GM21576 (cell line): ENCODE measurements around the gene ZSCAN26.
"Not testable (repeated sequence)": the region's sequence is repeated elsewhere in the genome, so short reads cannot be mapped to it uniquely, and the experiment has no call there.

Experiments
- ATAC-seq: cut with Tn5 transposase; IDR thresholded peaks from one replicate; pipeline ENCODE4 v1.9.1; 2021; ENCODE audit warnings: mild to moderate bottlenecking, moderate library complexity; ENCODE audit not compliant: unreplicated experiment

Gene ZSCAN26

DNA sequence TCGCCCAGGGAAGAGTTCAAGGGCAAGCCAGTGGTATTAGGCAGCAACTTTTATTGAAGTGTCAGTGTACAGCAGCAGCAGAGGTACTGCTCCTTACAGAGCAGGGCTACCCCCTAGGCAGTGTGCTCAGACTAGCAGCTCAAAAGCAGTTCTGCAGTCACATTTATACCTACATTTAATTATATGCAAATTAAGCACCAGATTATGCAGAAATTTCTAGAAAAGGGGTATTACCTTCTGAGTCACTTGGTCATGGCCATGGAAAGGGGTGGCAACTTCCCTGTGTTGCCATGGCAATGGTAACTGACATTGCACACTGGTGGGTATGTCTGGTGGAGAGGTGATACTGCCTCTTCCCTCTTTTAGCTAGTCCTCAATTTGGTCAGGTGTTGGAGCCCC, 12.8 kb upstream of the ZSCAN26 start:
- ATAC-seq: no peak

DNA sequence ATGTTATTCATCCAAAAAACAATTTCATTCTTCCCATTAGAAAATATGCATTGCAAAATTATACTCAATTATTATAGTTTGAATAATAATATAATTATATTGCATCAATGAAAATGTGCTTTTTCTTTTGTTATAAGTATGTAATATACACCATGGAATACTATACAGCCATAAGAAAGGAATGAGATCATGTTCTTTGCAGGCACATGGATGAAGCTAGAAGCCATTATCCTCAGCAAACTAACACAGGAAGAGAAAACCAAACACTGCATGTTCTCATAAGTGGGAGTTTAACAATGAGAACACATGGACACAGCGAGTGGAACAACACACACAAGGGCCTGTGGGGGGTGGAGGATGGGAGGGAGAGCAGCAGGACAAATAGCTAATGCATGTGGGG, 9.9 kb upstream of the ZSCAN26 start:
- no peak for ATAC-seq

DNA sequence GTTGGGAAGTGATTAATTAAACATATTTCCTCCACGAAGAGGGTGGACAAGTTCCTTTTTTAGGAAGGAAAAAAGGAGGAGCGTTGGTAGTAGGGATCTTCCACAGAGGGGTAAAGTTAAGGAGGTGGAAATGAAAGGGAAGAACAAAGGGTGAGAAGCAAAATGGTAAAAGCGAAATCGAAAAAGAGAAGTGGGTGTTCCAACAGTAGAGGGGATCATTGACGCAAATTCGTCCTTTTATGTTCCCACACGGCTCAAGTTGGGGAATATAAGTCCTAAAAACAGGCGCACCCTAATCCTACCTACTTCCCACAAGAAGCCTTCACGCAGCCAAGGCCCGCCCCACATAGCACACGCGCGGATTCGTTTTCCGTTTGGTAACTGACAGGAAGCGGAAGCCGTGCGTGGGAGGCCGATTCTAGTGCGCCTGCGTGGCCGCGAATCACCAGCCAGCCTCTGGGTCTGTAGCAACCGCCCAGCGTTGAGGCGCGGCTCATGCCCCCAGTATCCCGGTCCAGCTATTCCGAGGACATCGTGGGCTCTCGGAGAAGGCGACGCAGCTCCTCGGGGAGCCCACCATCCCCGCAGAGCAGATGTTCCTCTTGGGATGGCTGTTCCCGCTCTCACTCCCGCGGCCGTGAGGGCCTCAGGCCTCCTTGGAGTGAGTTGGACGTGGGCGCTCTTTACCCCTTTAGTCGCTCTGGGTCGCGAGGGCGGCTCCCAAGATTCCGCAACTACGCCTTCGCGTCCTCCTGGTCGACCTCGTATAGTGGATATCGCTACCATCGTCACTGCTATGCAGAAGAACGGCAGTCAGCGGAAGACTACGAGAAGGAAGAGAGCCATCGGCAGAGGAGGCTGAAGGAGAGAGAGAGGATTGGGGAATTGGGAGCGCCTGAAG, 7.8 kb upstream of the ZSCAN26 start, which contains the start of gene NKAPL:
NKAPL (plus strand) TSS at position 421 of the 901 bp plus-strand sequence; CDS start at position 496, 75 bp downstream.
- no peak for ATAC-seq

DNA sequence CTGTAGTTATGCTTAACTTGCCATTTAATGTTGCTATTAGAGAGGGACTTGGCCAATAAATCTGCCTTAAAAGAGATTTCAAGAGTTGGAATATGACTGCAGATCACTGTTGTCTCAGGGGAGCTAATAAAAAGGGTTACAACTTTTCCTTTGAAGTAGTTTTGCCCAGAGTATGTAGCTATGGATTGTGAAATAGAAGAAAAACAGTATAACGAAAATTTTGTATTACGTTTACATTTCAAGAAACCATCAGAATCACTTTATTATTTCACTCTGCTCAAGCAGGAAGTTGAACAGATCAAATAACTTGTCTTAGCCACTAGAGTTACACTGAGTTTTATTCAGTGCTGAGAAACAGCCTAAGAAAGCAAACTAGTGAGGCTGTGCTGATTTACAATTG, 3.0 kb upstream of the ZSCAN26 start:
- no peak for ATAC-seq

DNA sequence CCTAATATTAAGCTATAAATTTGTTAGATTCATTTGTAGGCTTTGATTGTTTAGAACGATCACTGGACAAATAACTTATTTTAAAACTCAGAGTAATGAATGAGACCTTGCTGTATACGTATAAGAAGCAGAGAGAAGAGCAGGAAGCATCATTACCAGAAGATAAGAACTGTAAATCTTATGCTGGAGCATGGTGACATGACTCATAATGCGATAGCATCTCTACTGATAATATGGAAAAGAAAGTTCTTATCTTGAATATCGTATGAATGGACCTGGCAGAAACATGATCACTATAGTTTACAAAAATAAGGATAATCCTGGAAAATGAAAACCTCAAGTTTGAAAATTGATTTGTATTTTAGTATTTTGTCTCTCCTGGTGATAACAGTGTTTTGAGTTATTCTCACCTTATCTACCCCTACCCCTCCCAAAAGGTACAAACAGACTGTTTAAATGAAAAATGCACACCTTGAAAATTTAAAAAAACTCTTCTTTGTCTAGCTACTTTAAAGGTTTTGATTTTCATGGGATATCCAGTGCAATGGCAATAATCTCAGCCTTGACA, 2.0 kb upstream of the ZSCAN26 start:
- no peak for ATAC-seq

DNA sequence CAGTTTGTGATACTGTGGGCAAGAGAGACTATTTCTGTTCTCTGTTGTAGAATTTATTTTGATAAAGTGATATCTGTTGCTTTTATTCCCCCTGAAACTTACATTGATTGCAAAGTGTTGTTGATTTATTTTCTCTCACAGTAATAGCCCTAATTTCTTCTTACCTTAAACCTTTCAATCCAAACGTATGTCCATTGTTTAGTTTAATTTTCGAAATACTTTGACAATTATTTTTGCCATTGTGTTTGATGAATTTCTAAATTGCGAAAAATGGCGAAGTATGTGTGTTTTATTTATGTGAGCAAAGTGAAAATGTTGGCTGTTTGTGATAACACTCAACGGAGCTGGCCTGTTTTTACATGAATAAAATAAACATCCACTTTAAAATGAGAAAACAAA, 381 bp upstream of the ZSCAN26 start:
- no peak for ATAC-seq

DNA sequence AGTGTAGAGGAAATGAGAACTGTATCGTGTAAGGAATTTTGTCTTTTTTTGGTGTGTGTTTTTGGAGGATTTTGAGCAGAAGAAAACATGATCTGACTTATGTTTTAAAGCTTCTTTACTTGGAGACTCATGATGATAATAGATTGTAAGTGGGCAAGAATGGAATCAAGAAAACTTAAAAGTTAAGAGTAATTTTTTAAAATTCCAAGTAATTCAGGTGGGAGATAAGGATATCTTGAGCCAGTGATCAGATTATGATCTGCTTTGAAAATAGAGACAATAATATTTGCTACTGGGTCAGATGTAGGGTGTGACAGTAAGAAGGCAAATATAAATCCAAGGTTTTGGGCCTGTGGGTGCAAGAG, 734 bp downstream of the ZSCAN26 start:
- no peak for ATAC-seq

DNA sequence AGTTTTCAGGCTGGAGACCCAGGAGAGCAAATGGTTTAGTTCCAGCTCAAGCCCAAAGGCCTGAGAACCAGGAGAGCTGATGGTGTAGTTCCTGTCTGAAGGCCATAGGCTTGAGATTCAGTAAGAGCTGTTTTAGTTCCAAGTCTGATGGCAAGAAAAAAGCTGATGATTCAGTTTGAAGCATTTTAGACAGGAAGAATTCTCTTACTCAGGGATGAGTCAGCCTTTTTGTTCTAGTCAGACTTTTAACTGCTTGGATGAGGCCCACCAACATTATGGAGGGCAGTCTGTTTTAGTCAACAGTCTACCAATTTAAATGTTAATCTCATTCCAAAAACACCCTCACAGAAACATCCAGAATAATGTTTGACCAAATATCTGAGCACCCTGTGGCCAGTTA, 2.5 kb downstream of the ZSCAN26 start:
- no peak for ATAC-seq

DNA sequence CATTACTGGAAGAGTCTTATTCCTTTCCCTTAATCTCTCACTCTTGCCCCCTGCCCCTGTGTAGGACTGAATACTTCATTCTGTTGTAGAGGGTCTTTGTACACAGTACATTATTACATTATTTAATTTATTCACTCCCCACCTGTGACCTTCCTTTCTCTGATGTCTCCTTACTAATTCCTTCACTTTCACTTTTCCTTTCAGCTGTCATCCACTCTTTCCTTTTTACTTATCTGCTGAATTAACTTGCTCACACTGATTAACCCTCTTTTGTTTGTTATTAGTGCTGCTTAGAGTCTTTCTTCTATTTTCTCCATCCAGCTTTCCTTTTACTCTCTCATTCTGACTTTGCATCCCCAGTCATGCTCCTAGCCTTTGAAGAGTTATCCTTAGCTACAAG, 7.9 kb downstream of the ZSCAN26 start:
- ATAC-seq: no peak

DNA sequence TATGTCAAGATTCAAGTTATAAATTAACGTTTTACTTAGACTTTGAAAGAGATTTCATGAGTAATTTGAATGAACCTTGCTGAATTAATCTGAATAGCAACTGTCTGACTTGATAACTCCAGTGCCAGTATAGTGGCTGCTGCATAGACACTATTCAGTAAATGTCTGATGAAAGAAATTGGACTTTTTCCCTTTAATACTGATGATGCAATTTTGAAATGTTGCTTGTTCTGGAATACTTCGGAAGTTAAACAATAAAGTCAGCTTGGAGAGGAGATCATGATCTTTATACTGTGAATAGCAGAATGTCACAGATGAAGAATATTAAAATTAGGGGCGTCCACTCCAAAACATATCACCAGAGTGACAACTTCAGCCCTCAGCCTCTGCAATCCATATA, 10.8 kb downstream of the ZSCAN26 start:
- ATAC-seq: no peak

DNA sequence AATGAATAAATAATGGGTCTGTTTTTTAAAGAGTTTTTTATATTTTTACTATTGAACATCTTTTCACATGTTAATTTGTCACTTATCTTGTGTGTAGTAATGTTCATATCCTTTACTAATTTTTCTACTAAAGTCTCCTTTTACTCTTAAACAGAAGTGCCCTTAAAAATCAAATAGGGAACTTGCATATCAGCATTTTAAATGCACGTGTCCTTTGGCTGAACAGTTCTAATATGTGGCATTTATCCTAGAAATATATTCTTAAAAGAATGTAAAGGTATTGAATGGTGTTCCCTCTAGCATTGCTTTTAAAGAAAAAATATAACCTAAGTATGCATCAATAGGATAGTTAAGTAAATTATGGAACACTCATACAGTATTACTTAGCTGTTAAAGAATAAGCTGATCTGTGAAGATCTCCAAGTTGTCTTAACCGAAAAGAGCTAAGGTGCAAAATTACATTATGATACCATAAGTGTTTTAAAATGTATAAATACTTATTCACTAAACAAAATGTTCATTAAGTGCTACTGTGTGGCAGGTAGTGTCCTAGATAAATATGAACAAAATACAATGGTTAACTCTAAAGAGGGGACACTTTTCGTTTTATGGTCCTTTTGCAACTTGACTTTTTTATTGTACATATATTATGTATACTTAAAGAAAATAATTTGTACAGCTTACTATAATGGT, 13.8 kb downstream of the ZSCAN26 start:
- no peak for ATAC-seq

DNA sequence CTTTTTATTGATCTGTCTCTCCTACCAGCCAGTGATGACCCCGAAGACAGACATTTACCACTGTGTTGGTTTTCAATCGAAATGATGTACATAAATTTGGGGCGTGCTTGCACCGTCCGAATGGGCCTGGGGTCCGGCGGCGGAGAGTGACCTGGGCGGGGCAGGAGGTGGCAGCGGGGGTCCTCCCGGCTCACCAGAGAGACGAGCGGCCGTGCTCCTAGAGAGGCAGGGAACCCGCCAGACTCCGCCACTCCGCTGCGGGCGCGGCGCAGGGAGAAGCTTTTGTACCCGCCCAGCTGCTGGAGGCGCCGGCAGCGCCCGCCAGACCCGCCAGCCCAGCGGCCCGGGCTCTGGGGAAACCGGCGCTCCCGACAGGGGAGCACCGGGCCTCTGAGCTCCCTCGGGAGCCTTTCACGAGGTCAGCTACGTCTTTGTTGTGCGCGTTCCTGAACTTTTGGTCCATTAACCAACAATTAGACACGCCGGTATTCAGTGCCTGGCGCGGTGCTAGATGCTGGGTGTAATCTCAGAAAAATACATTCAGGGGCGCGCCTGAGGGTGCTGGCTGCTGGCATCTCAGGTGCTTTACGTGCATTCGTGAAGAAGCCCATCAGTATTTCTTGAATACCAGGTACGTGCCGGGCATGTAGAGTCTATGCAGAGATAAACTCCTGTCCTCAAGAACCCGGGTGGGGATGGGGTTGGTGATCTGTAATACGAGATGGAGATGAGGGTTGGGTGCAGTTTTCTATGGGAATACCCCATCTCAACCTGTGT, 14.5 kb downstream of the ZSCAN26 start, which contains the start of gene PGBD1:
PGBD1 (plus strand) TSS at position 285 of the 777 bp plus-strand sequence. CDS start 2,242 bp downstream, outside the sequence.
- ATAC-seq: peak; percentile 79

DNA sequence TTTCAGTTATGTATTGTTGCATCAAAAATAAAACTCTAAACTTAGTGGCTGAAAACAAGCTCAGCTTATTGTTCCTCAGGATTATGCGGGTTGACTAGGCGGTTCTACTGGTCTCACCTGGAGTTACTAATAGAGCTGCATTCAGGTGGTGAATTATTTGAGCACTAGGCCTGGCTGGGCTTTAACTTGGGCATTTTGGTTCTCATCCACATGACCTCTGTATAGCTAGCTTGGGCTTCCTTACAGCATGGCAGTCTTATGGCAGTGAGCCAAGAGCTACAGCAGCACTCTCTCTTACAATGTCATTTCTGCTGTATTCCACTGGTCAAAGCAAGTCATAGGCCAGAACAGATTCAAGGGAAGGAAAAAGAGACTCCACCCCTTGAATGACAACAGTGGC, 16.0 kb downstream of the ZSCAN26 start:
- no peak for ATAC-seq

DNA sequence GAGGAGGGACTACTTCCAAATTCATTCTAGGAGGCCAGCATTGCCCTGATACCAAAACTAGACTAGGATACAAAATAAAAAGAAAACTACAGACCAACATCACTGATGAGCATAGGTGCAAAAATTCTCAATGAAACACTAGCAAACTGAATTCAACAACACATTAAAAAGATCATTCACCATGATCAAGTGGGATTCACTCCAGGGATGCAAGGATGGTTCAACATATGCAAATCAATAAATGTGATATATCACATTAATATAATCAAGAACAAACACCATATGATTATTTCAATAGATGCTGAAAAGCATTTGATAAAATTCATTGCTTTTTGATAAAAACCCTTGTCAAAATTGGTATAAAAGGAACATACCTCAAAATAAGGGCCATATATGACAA, 24.6 kb downstream of the ZSCAN26 start:
- ATAC-seq: no peak

DNA sequence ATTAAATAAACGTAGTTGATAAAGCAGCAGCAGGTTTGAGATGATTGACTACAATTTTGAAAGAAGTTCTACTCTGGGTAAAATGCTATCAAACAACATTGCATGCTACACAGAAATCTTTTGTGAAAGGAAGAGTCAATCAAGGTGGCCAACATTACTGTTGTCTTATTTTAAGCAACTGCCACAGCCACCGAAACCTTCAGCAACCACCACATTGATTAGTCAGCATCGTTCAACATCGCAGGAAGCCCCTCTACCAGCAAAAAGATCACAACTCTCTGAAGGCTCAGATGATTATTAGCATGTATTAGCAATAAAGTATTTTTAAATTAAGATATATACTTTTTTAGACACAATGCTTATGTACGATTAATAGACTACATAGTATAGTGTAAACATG, 28.4 kb downstream of the ZSCAN26 start:
- no peak for ATAC-seq

DNA sequence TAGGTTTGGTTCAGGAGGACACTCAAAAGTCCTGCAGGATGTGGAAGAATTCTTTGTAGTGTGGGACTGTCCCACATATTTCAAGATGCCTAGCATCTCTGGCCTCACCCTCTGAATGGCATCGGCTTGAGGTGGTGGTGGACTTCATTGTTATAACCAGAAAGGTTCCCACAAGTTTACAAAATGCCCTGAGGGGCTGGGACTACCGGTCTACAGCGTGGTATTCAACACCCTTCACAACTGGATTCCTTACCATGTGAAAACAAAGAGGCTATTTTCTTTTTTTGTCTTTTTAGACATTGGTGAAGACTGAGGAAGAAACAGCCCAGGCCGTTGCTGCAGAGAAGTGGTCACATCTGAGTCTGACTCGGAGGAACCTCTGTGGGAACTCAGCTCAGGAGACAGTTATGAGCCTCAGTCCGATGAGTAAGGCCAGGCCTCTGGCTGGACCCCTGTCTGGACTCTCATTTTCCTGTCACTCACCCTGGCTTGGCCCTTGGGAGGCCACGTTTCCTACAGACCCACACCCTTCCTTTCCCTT, 29.6 kb downstream of the ZSCAN26 start:
- ATAC-seq: no peak

DNA sequence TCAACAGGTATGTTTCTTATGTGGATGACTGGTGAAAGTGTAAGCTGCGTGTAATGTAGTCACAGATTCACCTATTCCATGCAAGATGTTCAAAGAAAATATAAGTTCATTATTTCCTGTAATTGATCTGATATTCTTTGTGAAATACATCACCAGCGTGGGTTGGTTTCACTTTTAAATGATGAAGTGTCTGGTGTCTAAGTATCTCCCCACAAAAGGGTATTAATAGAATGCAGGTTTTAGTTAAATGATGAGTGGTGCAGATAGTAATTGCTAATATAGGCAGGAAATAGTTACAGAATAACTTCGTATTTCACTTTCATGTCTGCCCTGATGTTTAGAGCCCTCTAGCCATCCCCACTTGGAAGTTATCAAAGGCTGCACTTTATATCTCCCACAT, 36.6 kb downstream of the ZSCAN26 start:
- peak; percentile 82 for ATAC-seq

DNA sequence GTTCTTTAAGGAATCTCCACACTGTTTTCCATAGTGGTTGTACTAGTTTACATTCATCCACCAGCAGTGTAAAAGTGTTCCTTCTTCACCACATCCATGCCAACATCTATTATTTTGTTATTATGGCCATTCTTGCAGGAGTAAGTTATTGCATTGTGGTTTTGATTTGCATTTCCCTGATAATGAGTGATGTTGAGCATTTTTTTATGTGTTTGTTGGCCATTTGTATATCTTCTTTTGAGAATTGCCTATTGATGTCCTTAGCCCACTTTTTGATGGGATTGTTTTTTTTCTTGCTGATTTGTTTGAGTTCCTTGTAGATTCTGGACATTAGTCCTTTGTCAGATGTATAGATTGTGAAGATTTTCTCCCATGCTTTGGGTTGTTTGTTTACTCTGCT, 39.4 kb downstream of the ZSCAN26 start:
- ATAC-seq: not testable (repeated sequence)

DNA sequence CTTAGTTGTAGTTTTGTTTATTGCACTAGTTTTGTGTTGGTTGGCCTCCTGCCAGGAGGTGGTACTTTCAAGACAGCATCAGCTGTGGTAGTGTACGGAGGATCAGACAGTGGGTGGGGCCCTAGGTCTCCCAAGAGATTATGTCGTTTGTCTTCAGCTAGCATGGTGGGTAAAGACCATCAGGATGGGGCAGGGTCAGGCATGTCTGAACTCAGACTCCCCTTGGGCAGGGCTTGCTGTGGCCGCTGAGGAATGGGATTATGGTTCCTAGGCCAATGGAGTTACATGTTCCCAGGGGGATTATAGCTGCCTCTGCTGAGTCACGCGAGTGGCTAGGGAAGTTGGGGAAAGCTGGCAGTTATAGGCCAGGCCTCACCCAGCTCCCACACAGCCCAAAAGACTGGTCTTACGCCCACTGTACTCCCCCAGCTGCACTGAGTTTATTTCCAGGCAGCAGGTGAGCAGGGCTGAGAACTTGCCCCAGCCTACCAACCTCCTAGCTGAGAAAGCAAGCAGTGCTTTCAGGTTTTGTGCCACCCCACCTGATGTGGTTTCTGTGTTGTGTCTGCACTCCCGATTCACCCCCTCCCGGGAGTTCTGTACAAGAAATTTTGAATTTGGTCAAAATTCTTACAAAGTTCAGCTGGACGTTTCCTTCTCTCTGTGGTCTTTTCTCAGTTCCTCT, 44.3 kb downstream of the ZSCAN26 start:
- no peak for ATAC-seq

DNA sequence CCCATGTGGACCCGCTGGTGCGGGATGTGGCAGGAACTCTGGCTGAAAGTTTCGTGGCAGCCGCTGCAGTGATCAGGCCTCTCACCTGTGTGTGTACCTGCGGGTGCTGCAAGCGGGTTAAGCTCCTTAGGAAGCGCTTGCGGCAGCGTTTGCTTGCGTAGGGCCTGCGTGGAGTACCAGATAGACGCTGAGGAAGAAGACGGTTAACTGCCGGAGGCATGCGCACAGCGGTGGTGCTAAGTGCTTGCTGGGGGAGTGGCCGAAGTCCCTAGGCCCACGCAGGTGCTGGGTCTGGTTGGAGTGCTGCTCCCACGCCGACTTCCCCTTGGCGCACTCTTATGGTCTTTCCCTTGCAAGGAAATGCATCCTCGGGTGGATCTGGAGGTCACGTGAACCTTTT, 46.0 kb downstream of the ZSCAN26 start:
- no peak for ATAC-seq
